IMR-90 (cell line): ENCODE results near the gene DCUN1D2. TPM values are rescaled to one million over a fixed set of nuclear protein-coding genes. Genes with fewer than 3 reads are reported as not detected.
"Not testable (repeated sequence)": the region's sequence is repeated elsewhere in the genome, so short reads cannot be mapped to it uniquely, and the experiment has no call there.

Experiments
- ATAC-seq: fragments of 200-7000 bp; cut with Tn5 transposase; 2 replicates; pipeline ENCODE4 v1.9.1; 2020; ENCODE audit warnings: low read depth, mild to moderate bottlenecking, moderate library complexity
- BruUV-seq: library from RNA; stranded (reverse); fragments of 400-500 nt; replicated peaks from 2 replicates; lab custom pipeline; 2021; lab: Mats Ljungman, UMichigan
- CTCF ChIA-PET: fragments of 300-600 bp; formaldehyde crosslinking; extraction: SDS; loops from one replicate; lab custom pipeline; 2021; ENCODE audit warnings: antibody characterized with exemption; lab: Yijun Ruan, JAX
- POLR2A ChIA-PET: fragments of 300-600 bp; sonication (Branson Sonifier 250); formaldehyde crosslinking; loops from one replicate; lab custom pipeline; 2022; ENCODE audit warnings: antibody characterized with exemption; ENCODE audit not compliant: unreplicated experiment; lab: Charles Lee
- DNase-seq: peaks from one replicate; pipeline ENCODE4 v3.0.0; 2013
- H2AFZ ChIP-seq: replicated peaks from 2 replicates; pipeline ENCODE3; 2013; ENCODE audit warnings: low read length, mild to moderate bottlenecking; ENCODE audit not compliant: poor library complexity
- H2AK5ac ChIP-seq: 2 replicates; pipeline ENCODE4 v1.6.1; 2013; ENCODE audit warnings: low read depth, low read length, inconsistent platforms
- H2AK9ac ChIP-seq: replicated peaks from 2 replicates; pipeline ENCODE3; 2013; ENCODE audit warnings: mild to moderate bottlenecking, low read depth, low read length, moderate library complexity; ENCODE audit not compliant: poor library complexity
- H2BK120ac ChIP-seq: 2 replicates; pipeline ENCODE4 v1.6.1; 2013; ENCODE audit warnings: low read depth, low read length, inconsistent platforms
- H2BK15ac ChIP-seq: 3 replicates; pipeline ENCODE4 v1.6.1; 2013; ENCODE audit warnings: low read depth, low read length, inconsistent platforms
- H2BK20ac ChIP-seq: 2 replicates; pipeline ENCODE4 v1.6.1; 2013; ENCODE audit warnings: low read depth, mild to moderate bottlenecking, inconsistent platforms, low read length, moderate library complexity
- H2BK5ac ChIP-seq: 2 replicates; pipeline ENCODE4 v1.6.1; 2013; ENCODE audit warnings: mild to moderate bottlenecking, low read depth, low read length, inconsistent platforms; ENCODE audit not compliant: poor library complexity, severe bottlenecking
- H3K14ac ChIP-seq: replicated peaks from 2 replicates; pipeline ENCODE4 v1.6.1; 2013; ENCODE audit warnings: low read depth, low read length, inconsistent platforms
- H3K18ac ChIP-seq: 2 replicates; pipeline ENCODE4 v1.6.1; 2013; ENCODE audit warnings: low read depth, low read length, control low read depth
- H3K23ac ChIP-seq: 2 replicates; pipeline ENCODE4 v1.6.1; 2013; ENCODE audit warnings: low read depth, low read length, inconsistent platforms
- H3K27ac ChIP-seq: 2 replicates; pipeline ENCODE4 v1.5.1; 2013; ENCODE audit warnings: mild to moderate bottlenecking, control low read depth, low read length; ENCODE audit not compliant: insufficient read depth
- H3K27me3 ChIP-seq: 2 replicates; pipeline ENCODE4 v1.6.1; 2013; ENCODE audit warnings: low read length; ENCODE audit not compliant: control insufficient read depth, insufficient read depth
- H3K36me3 ChIP-seq: 2 replicates; pipeline ENCODE4 v1.6.1; 2013; ENCODE audit warnings: low read length, mixed read lengths; ENCODE audit not compliant: control insufficient read depth, insufficient read depth
- H3K4ac ChIP-seq: 2 replicates; pipeline ENCODE4 v1.6.1; 2013; ENCODE audit warnings: low read depth, low read length, inconsistent platforms
- H3K4me1 ChIP-seq: 2 replicates; pipeline ENCODE4 v1.6.1; 2013; ENCODE audit warnings: low read length, mixed read lengths; ENCODE audit not compliant: control insufficient read depth, insufficient read depth
- H3K4me2 ChIP-seq: 2 replicates; pipeline ENCODE4 v1.6.1; 2013; ENCODE audit warnings: low read depth, mild to moderate bottlenecking, control low read depth, low read length, moderate library complexity
- H3K4me3 ChIP-seq: 2 replicates; pipeline ENCODE4 v1.5.1; 2013; ENCODE audit warnings: low read depth, mild to moderate bottlenecking, control low read depth, low read length, moderate library complexity; ENCODE audit not compliant: insufficient read depth
- H3K56ac ChIP-seq: 2 replicates; pipeline ENCODE4 v1.6.1; 2013; ENCODE audit warnings: low read length, inconsistent platforms; ENCODE audit not compliant: insufficient read depth; ENCODE audit errors: extremely low read depth
- H3K79me1 ChIP-seq, 2 experiments: 2 replicates each; pipeline ENCODE4 v1.6.1; 2013; ENCODE audit warnings: low read length in 2 of 2, inconsistent platforms in 1 of 2, low read depth in 1 of 2
- H3K9ac ChIP-seq: 2 replicates; pipeline ENCODE4 v1.6.1; 2013; ENCODE audit warnings: low read depth, low read length, control low read depth
- H3K9me1 ChIP-seq: 2 replicates; pipeline ENCODE4 v1.6.1; 2013; ENCODE audit warnings: low read length, inconsistent platforms; ENCODE audit not compliant: insufficient read depth
- H3K9me3 ChIP-seq: 2 replicates; pipeline ENCODE4 v1.6.1; 2013; ENCODE audit warnings: low read length; ENCODE audit not compliant: control insufficient read depth, insufficient read depth
- H4K20me1 ChIP-seq: 2 replicates; pipeline ENCODE4 v1.6.1; 2013; ENCODE audit warnings: low read length, inconsistent platforms; ENCODE audit not compliant: insufficient read depth
- H4K5ac ChIP-seq: 2 replicates; pipeline ENCODE4 v1.6.1; 2013; ENCODE audit warnings: mild to moderate bottlenecking, low read depth, low read length, control low read depth
- H4K8ac ChIP-seq, 2 experiments: 2 replicates each; pipeline ENCODE4 v1.6.1; 2013; ENCODE audit warnings: low read depth in 2 of 2, low read length in 2 of 2, control low read depth in 1 of 2, inconsistent platforms in 1 of 2
- H4K91ac ChIP-seq: 2 replicates; pipeline ENCODE4 v1.6.1; 2013; ENCODE audit warnings: low read depth, low read length, inconsistent platforms; ENCODE audit not compliant: insufficient read depth
- RAD21 ChIP-seq: IDR thresholded peaks from 2 replicates; pipeline ENCODE4 v1.6.1; 2012; ENCODE audit warnings: low read length, improper control_type of control experiment
- SMC3 ChIP-seq: fragments of 150-350 bp; IDR thresholded peaks from 2 replicates; pipeline ENCODE4 v1.6.1; 2016; ENCODE audit warnings: low read depth, mild to moderate bottlenecking, antibody characterized with exemption, low read length, moderate library complexity
- WGBS, 2 experiments: methylation state at CpG; one replicate each; pipeline versions ENCODE4 v1.1.5 to v1.1.7; 2013; ENCODE audit warnings: missing lambda C conversion rate in 2 of 2; ENCODE audit not compliant: insufficient read length in 1 of 2; ENCODE audit errors: extremely low coverage in 2 of 2; 5-methylcytosine and 5-hydroxymethylcytosine counted together
- dilution Hi-C: fragments of 300-500 bp; cut with HindIII; formaldehyde crosslinking; loops from one replicate; pipeline ENCODE4 v1.14.3; 2018; ENCODE audit warnings: low sequenced_read_pairs; ENCODE audit not compliant: unreplicated experiment
- in situ Hi-C: fragments of 300-500 bp; cut with MboI; formaldehyde crosslinking; loops from 3 replicates; pipeline ENCODE4 v1.14.3; 2019; ENCODE audit warnings: low sequenced_read_pairs, inconsistent platforms, mixed read lengths
- intact Hi-C: fragments of 100-400 bp; cut with micrococcal nuclease; formaldehyde crosslinking; loops from 2 replicates; pipeline ENCODE4 v1.10.0; 2022
- polyA plus RNA-seq, 3 experiments: library from polyadenylated mRNA; depleted of rRNA; stranded (reverse); fragments of >200 nt; gene quantifications; 2 replicates each; pipeline ENCODE4 v1.2.3, GENCODE V29; 2012; ENCODE audit warnings: low replicate concordance in 1 of 3
- total RNA-seq: library from RNA; depleted of rRNA; stranded (reverse); fragments of >200 nt; gene quantifications from 2 replicates; pipeline ENCODE4 v1.2.3, GENCODE V29; 2012
- TF ChIP-seq, protein P1 (sequence below): conservative IDR thresholded peaks from 2 replicates; pipeline ENCODE4 v1.5.1; 2012; ENCODE audit warnings: mild to moderate bottlenecking, low read depth, low read length, improper control_type of control experiment

Gene DCUN1D2
- total and polyA plus RNA-seq, 2 of the 4 experiments (the other 2 are of a cell fraction): 8.1 to 11.5 TPM

DNA sequence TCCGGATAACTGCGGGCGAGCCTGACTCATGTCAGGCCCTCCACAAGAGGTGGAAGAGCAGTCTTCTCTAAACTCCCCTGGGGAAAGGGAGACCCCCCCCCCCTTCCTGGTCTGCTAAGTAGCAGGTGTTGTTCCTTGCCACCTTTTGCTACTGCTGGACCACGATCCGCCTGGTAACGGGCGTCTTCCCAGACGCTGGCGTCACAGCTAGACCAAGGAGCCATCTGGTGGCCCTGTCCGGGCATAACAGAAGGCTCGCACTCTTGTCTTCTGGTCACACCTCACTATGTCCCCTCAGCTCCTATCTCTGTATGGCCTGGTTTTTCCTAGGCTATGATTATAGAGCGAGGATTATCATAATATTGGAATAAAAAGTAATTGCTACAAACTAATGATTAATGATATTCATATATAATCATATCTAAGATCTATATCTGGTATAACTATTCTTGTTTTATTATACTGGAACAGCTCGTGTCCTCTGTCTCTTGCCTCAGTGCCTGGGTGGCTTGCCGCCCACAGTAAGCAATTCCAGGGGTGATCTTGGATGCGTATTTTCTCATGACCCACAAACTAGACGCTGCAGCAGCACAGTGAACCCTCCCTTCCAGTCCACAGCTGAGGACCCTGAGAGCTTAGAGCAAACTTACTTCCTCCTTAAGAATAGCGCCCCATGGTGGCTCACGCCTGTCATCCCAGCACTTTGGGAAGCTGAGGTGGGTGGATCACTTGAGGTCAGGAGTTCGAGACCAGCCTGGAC is 39.5 kb downstream of the DCUN1D2 start:
- no CpG with 5 or more reads among the region's 19 CpGs for WGBS, 2 experiments

DNA sequence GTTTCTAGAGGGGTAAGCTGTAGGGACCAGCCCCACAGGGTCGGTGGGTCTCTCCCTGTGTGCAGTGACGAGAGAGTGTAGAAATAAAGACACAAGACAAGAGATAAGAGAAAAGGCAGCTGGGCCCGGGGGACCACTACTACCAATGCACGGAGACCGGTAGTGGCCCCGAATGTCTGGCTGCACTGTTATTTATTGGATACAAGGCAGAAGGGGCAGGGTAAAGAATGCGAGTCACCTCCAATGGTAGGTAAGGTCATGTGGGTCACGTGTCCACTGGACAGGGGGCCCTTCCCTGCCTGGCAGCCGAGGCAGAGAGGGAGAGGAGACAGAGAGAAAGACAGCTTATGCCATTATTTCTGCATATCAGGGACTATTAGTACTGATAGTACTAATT is 40.2 kb downstream of the DCUN1D2 start:
- H2BK15ac ChIP-seq, H3K4me2 ChIP-seq, POLR2A ChIA-PET, in situ Hi-C loops, H3K56ac ChIP-seq, H2BK20ac ChIP-seq, H3K27ac ChIP-seq, H4K91ac ChIP-seq, H3K9me3 ChIP-seq, H2AK9ac ChIP-seq, H3K4me3 ChIP-seq, H3K4ac ChIP-seq, H3K27me3 ChIP-seq, H4K5ac ChIP-seq, H3K14ac ChIP-seq, BruUV-seq, H4K8ac ChIP-seq, dilution Hi-C loops, H2AK5ac ChIP-seq, DNase-seq, H3K23ac ChIP-seq, H2BK120ac ChIP-seq, H3K18ac ChIP-seq, CTCF ChIA-PET, H3K4me1 ChIP-seq, H2AFZ ChIP-seq, ATAC-seq, H4K20me1 ChIP-seq, H3K79me1 ChIP-seq, H2BK5ac ChIP-seq, H3K9ac ChIP-seq, H3K9me1 ChIP-seq: not testable (repeated sequence)
- 79% methylated on average over 6 of the region's 9 CpGs; no CpG with 5 or more reads in 1 of the 2 experiments for WGBS, 2 experiments
- intact Hi-C loops: loop anchor here (2.0 kb wide), 1 partner anchor 508 kb away; no protein-coding TSS in a partner anchor
- H3K36me3 ChIP-seq: peaks cover 17% of the 10 kb centered on the region; the same call in 1 of the 2 replicates

More for the DNA sequence above, 39.5 kb downstream of the DCUN1D2 start:
- H3K27me3 ChIP-seq, dilution Hi-C loops, H4K91ac ChIP-seq, H2BK5ac ChIP-seq, H3K4me2 ChIP-seq, H3K23ac ChIP-seq, H3K4ac ChIP-seq, CTCF ChIA-PET, BruUV-seq, H3K4me1 ChIP-seq, H3K79me1 ChIP-seq, H4K8ac ChIP-seq, H2AFZ ChIP-seq, H3K56ac ChIP-seq, H3K9me1 ChIP-seq, H2BK120ac ChIP-seq, H3K9ac ChIP-seq, H3K14ac ChIP-seq, H4K20me1 ChIP-seq, H3K18ac ChIP-seq, H2BK15ac ChIP-seq, H3K4me3 ChIP-seq, H2BK20ac ChIP-seq, in situ Hi-C loops, H2AK9ac ChIP-seq, H2AK5ac ChIP-seq, H3K9me3 ChIP-seq, H3K27ac ChIP-seq, H4K5ac ChIP-seq: not testable (repeated sequence)
- peaks cover 20% of the 10 kb centered on the region; the same call in 1 of the 2 replicates for H3K36me3 ChIP-seq
- ATAC-seq: 0 out of 2 replicates have a peak, but pooled peaks have one; percentile 18
- DNase-seq: peak; percentile 21
- POLR2A ChIA-PET: interaction anchor here (0.6 kb wide), 1 partner anchor 176 kb away, joined by 4 read pairs; no protein-coding TSS in a partner anchor
- intact Hi-C loops: loop anchor here (2.0 kb wide), 1 partner anchor 508 kb away; no protein-coding TSS in a partner anchor
- TF ChIP-seq SMC3 (peak; percentile 31), RAD21 (peak; percentile 48)
- TF ChIP-seq, protein P1, sequence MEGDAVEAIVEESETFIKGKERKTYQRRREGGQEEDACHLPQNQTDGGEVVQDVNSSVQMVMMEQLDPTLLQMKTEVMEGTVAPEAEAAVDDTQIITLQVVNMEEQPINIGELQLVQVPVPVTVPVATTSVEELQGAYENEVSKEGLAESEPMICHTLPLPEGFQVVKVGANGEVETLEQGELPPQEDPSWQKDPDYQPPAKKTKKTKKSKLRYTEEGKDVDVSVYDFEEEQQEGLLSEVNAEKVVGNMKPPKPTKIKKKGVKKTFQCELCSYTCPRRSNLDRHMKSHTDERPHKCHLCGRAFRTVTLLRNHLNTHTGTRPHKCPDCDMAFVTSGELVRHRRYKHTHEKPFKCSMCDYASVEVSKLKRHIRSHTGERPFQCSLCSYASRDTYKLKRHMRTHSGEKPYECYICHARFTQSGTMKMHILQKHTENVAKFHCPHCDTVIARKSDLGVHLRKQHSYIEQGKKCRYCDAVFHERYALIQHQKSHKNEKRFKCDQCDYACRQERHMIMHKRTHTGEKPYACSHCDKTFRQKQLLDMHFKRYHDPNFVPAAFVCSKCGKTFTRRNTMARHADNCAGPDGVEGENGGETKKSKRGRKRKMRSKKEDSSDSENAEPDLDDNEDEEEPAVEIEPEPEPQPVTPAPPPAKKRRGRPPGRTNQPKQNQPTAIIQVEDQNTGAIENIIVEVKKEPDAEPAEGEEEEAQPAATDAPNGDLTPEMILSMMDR: peak; percentile 28; the same call in 1 of the 2 replicates
